Measurements from ENCODE around the gene SLC22A3. TPM values are rescaled to one million over a fixed set of nuclear protein-coding genes. Genes with fewer than 3 reads are reported as not detected.
"Not testable (repeated sequence)": the region's sequence is repeated elsewhere in the genome, so short reads cannot be mapped to it uniquely, and the experiment has no call there.

SLC22A3 gene
- polyA plus RNA-seq, 1 of the 3 experiments (the other 2 are of a cell fraction), result not detected

GRCh38 chr6:160367798-160368547 lies 19.8 kb downstream of the SLC22A3 start (continued):
- TF ChIP-seq REST (IDR thresholded peaks at IDR 0.05; ENCODE audit: low read depth, low read length) (no peak), EZH2phosphoT487 (IDR thresholded peaks at IDR 0.05; ENCODE audit: borderline replicate concordance, low read depth) (no peak)

GRCh38 chr6:160368670-160369069 lies 20.5 kb downstream of the SLC22A3 start:
- no peak overlapping the region for H3K4me3 ChIP-seq (ENCODE audit: low read depth in 2 of 2, low read length in 1 of 2)

GRCh38 chr6:160373601-160374000 lies 25.4 kb downstream of the SLC22A3 start:
- H3F3A ChIP-seq (replicated peaks; ENCODE audit: insufficient read depth); POLR2A ChIA-PET; H3K4me1 ChIP-seq (ENCODE audit: control insufficient read depth in 1 of 2, insufficient read depth in 2 of 2, low read depth in 1 of 2, low read length in 1 of 2); H3K27ac ChIP-seq (ENCODE audit: low read depth in 2 of 2, low read length in 1 of 2); DNase-seq; CTCF ChIA-PET; H3K79me2 ChIP-seq (ENCODE audit: insufficient read depth); H2AFZ ChIP-seq (ENCODE audit: low read depth); H3K9ac ChIP-seq; H3K9me2 ChIP-seq; H3K4me3 ChIP-seq (ENCODE audit: low read depth in 2 of 2, low read length in 1 of 2); H3K27me3 ChIP-seq (ENCODE audit: insufficient read depth); H3K4me2 ChIP-seq; H3K36me3 ChIP-seq (replicated peaks in 1 of 2; ENCODE audit: control insufficient read depth in 1 of 2, insufficient read depth in 2 of 2, low read length in 1 of 2); H4K20me1 ChIP-seq (ENCODE audit: insufficient read depth); H3K9me3 ChIP-seq: not testable (repeated sequence)
- 11% methylated on average over 3 of the region's 4 CpGs for WGBS (ENCODE audit: low lambda C conversion rate)

More at GRCh38 chr6:160368670-160369069, 20.5 kb downstream of the SLC22A3 start:
- Histone ChIP-seq H3K4me1 (ENCODE audit: control insufficient read depth in 1 of 2, insufficient read depth in 2 of 2, low read depth in 1 of 2, low read length in 1 of 2) (no peaks in the 10 kb centered on the region), H3K79me2 (ENCODE audit: insufficient read depth) (no peaks in the 10 kb centered on the region), H3K9me3 (no peaks in the 10 kb centered on the region), H4K20me1 (ENCODE audit: insufficient read depth) (no peaks in the 10 kb centered on the region), H3K9me2 (no peaks in the 10 kb centered on the region), H3K36me3 (replicated peaks in 1 of 2; ENCODE audit: control insufficient read depth in 1 of 2, insufficient read depth in 2 of 2, low read length in 1 of 2) (no peaks in the 10 kb centered on the region), H3K9ac (no peak overlapping the region), H2AFZ (ENCODE audit: low read depth) (no peak overlapping the region), H3F3A (replicated peaks; ENCODE audit: insufficient read depth) (no peaks in the 10 kb centered on the region), H3K27me3 (ENCODE audit: insufficient read depth) (peaks cover 2% of the 10 kb centered on the region; the same call in 1 of the 2 replicates), H3K27ac (ENCODE audit: low read depth in 2 of 2, low read length in 1 of 2) (no peak overlapping the region), H3K4me2 (no peak overlapping the region)
- ChIA-PET POLR2A (no interaction called here), CTCF (interaction anchor here (1.0 kb wide), 1 partner anchor 88 kb away, joined by 3 read pairs; no protein-coding TSS in a partner anchor)
- WGBS (ENCODE audit: low lambda C conversion rate), result 37% methylated on average over 4 of the region's 4 CpGs
- DNase-seq, result no peak
- TF ChIP-seq IRF3 (IDR thresholded peaks at IDR 0.05; ENCODE audit: low read depth, low read length) (no peak), YY1 (IDR thresholded peaks at IDR 0.05; ENCODE audit: low read depth) (no peak), RFX5 (IDR thresholded peaks at IDR 0.05; ENCODE audit: low read length) (no peak), USF1 (IDR thresholded peaks at IDR 0.05; ENCODE audit: borderline replicate concordance, low read depth) (no peak)
